GM23248 (cell line): Measurements from ENCODE around the gene PSMD4. TPM values are rescaled to one million over a fixed set of nuclear protein-coding genes. Genes with fewer than 3 reads are reported as not detected.

Source experiments
- DNase-seq: peaks from one replicate; pipeline ENCODE4 v3.0.0-alpha.2; 2015
- H2AFZ ChIP-seq: fragments of 200-600 bp; sonication (generic); 2 replicates; pipeline ENCODE4 v1.6.1; 2016; ENCODE audit warnings: antibody characterized with exemption
- H3F3A ChIP-seq: fragments of 200-600 bp; sonication (generic); 2 replicates; pipeline ENCODE4 v1.6.1; 2016; ENCODE audit warnings: mild to moderate bottlenecking, antibody characterized with exemption, mixed run types; ENCODE audit not compliant: insufficient read depth
- H3K27ac ChIP-seq: fragments of 200-600 bp; sonication (generic); 2 replicates; pipeline ENCODE4 v1.5.1; 2016; ENCODE audit warnings: mild to moderate bottlenecking
- H3K27me3 ChIP-seq: fragments of 200-600 bp; sonication (generic); replicated peaks from 2 replicates; pipeline ENCODE4 v1.6.1; 2016; ENCODE audit warnings: mild to moderate bottlenecking; ENCODE audit not compliant: insufficient read depth
- H3K36me3 ChIP-seq: fragments of 200-600 bp; sonication (generic); 2 replicates; pipeline ENCODE4 v1.6.1; 2016; ENCODE audit warnings: low read depth, mild to moderate bottlenecking
- H3K4me1 ChIP-seq: fragments of 200-600 bp; sonication (generic); 2 replicates; pipeline ENCODE4 v1.6.1; 2016; ENCODE audit warnings: mild to moderate bottlenecking; ENCODE audit not compliant: insufficient read depth
- H3K4me2 ChIP-seq: fragments of 200-600 bp; sonication (generic); one replicate; pipeline ENCODE4 v1.6.1; 2016; ENCODE audit warnings: mild to moderate bottlenecking; ENCODE audit not compliant: unreplicated experiment
- H3K4me3 ChIP-seq: fragments of 200-600 bp; sonication (generic); 2 replicates; pipeline ENCODE4 v1.5.1; 2016; ENCODE audit warnings: mild to moderate bottlenecking
- H3K79me2 ChIP-seq: fragments of 200-600 bp; sonication (generic); 2 replicates; pipeline ENCODE4 v1.6.1; 2016; ENCODE audit warnings: mild to moderate bottlenecking; ENCODE audit not compliant: insufficient read depth
- H3K9ac ChIP-seq: fragments of 200-600 bp; sonication (generic); 2 replicates; pipeline ENCODE4 v1.6.1; 2016; ENCODE audit warnings: mild to moderate bottlenecking
- H3K9me2 ChIP-seq: fragments of 200-600 bp; sonication (generic); 2 replicates; pipeline ENCODE4 v1.6.1; 2016; ENCODE audit warnings: mixed run types, mild to moderate bottlenecking, moderate library complexity; ENCODE audit not compliant: insufficient read depth
- H3K9me3 ChIP-seq: fragments of 200-600 bp; sonication (generic); one replicate; pipeline ENCODE4 v1.6.1; 2017; ENCODE audit warnings: low read depth
- H4K20me1 ChIP-seq: fragments of 200-600 bp; sonication (generic); 2 replicates; pipeline ENCODE4 v1.6.0; 2016; ENCODE audit not compliant: insufficient read depth
- EZH2 ChIP-seq: fragments of 200-600 bp; sonication (generic); IDR thresholded peaks from 2 replicates; pipeline ENCODE4 v1.6.1; 2018; ENCODE audit warnings: antibody characterized with exemption, mild to moderate bottlenecking; ENCODE audit not compliant: insufficient read depth, poor library complexity, severe bottlenecking
- EZH2phosphoT487 ChIP-seq: fragments of 200-600 bp; sonication (generic); IDR thresholded peaks from 2 replicates; pipeline ENCODE4 v1.6.1; 2018; ENCODE audit warnings: antibody characterized with exemption, moderate library complexity, mild to moderate bottlenecking, low read depth; ENCODE audit not compliant: insufficient read depth
- whole genome bisulfite sequencing, 2 experiments: methylation state at CpG; one replicate each; pipeline ENCODE4 v1.1.6; 2015 to 2017; ENCODE audit warnings: low lambda C conversion rate in 2 of 2, low coverage in 1 of 2; ENCODE audit errors: missing lambda C conversion rate in 2 of 2; 5-methylcytosine and 5-hydroxymethylcytosine counted together
- in situ Hi-C: fragments of 300-500 bp; cut with MboI; formaldehyde crosslinking; loops from 2 replicates; pipeline ENCODE4 v1.15.0; 2020
- polyA plus RNA-seq: library from polyadenylated mRNA; unstranded; fragments of >200 nt; fragmentation: Nextera tagmentation; extraction: Ambion mirVana; gene quantifications from 2 replicates; pipeline ENCODE4 v1.2.1, GENCODE V29; 2016
- total RNA-seq: library from RNA; depleted of rRNA; stranded (reverse); fragments of >200 nt; shearing (Covaris generic); gene quantifications from 2 replicates; pipeline ENCODE4 v1.2.3, GENCODE V29; 2014

PSMD4 gene
- total and polyA plus RNA-seq, 2 experiments from 2014 or later, result 130 to 166 TPM

GRCh38 chr1:151281969-151282882, 27.7 kb downstream of the PSMD4 start, which contains the start of gene ZNF687:
ZNF687 (plus strand) TSS chr1:151282299; CDS start chr1:151286292, 3,993 bp downstream.
- Histone ChIP-seq H3K9ac (peak within 1 kb of the TSS; percentile 93), H3K4me1 (peaks cover 4% of the 10 kb centered on the region), H3K9me3 (no peaks in the 10 kb centered on the region), H4K20me1 (no peaks in the 10 kb centered on the region), H3K79me2 (peaks cover 28% of the 10 kb centered on the region), H3K4me2 (peak within 1 kb of the TSS; percentile 98), H3K9me2 (no peaks in the 10 kb centered on the region), H3K4me3 (peak within 1 kb of the TSS; percentile 87), H3K36me3 (no peaks in the 10 kb centered on the region; the same call in 1 of the 2 replicates), H3K27me3 (no peaks in the 10 kb centered on the region), H2AFZ (peak within 1 kb of the TSS; percentile 88), H3F3A (peaks cover 5% of the 10 kb centered on the region; the same call in 1 of the 2 replicates), H3K27ac (peak within 1 kb of the TSS; percentile 99)
- TF ChIP-seq EZH2phosphoT487 (no peak), EZH2 (no peak)
- in situ Hi-C loops, result no loop called here
- peak; percentile 100 for DNase-seq
- WGBS, 2 experiments, result 1 to 2% methylated on average over 42 to 68 of the region's 74 CpGs

- no peak for TF ChIP-seq EZH2phosphoT487
- TF ChIP-seq EZH2, result no peak
- peak overlapping the region; percentile 98 for H3K4me2 ChIP-seq
- in situ Hi-C loops, result no loop called here
- H3K27me3 ChIP-seq, result no peaks in the 10 kb centered on the region
- peaks cover 28% of the 10 kb centered on the region for H3K79me2 ChIP-seq
- WGBS, 2 experiments, result 9 to 18% methylated on average over 27 to 44 of the region's 44 CpGs
- H3K9me2 ChIP-seq, result no peaks in the 10 kb centered on the region
- peaks cover 4% of the 10 kb centered on the region for H3K4me1 ChIP-seq
- H4K20me1 ChIP-seq, result no peaks in the 10 kb centered on the region
- peak overlapping the region; percentile 93 for H3K9ac ChIP-seq
- H3K36me3 ChIP-seq, result no peaks in the 10 kb centered on the region; the same call in 1 of the 2 replicates
- peak overlapping the region; percentile 99 for H3K27ac ChIP-seq
- peak overlapping the region; percentile 87 for H3K4me3 ChIP-seq
- no peaks in the 10 kb centered on the region for H3K9me3 ChIP-seq
- H3F3A ChIP-seq, result peaks cover 5% of the 10 kb centered on the region; the same call in 1 of the 2 replicates
- peak overlapping the region; percentile 60 for H2AFZ ChIP-seq
- DNase-seq, result peak; percentile 49
Observed at GRCh38 chr1:151282883-151283725, 28.6 kb downstream of the PSMD4 start.

- H3K79me2 ChIP-seq, result peaks cover 28% of the 10 kb centered on the region
- H3K4me1 ChIP-seq, result peaks cover 4% of the 10 kb centered on the region
- peak overlapping the region; percentile 87 for H3K4me3 ChIP-seq
- H4K20me1 ChIP-seq, result no peaks in the 10 kb centered on the region
- peak overlapping the region; percentile 98 for H3K4me2 ChIP-seq
- H3K9me3 ChIP-seq, result no peaks in the 10 kb centered on the region
- in situ Hi-C loops, result no loop called here
- no peaks in the 10 kb centered on the region for H3K9me2 ChIP-seq
- no peak overlapping the region for H3K27ac ChIP-seq
- no peaks in the 10 kb centered on the region for H3K27me3 ChIP-seq
- DNase-seq, result no peak
- no peak overlapping the region for H2AFZ ChIP-seq
- H3K9ac ChIP-seq, result peak overlapping the region; percentile 93
- WGBS, 2 experiments, result 48 to 71% methylated on average over 2 of the region's 2 CpGs
- peaks cover 5% of the 10 kb centered on the region; the same call in 1 of the 2 replicates for H3K36me3 ChIP-seq
- peaks cover 5% of the 10 kb centered on the region; the same call in 1 of the 2 replicates for H3F3A ChIP-seq
- TF ChIP-seq EZH2phosphoT487 (no peak), EZH2 (no peak)
Observed at GRCh38 chr1:151284013-151284577, 29.6 kb downstream of the PSMD4 start.
